Skeletal muscle tissue (tissue), 1 donor: ENCODE measurements around the gene ATP13A5. TPM values are rescaled to one million over a fixed set of nuclear protein-coding genes. Genes with fewer than 3 reads are reported as not detected.

Experiments used
- total RNA-seq: library from RNA; depleted of rRNA; stranded (reverse); fragments of >200 nt; gene quantifications from one replicate; pipeline ENCODE4 v1.2.3, GENCODE V29; 2014

ATP13A5 gene
- total RNA-seq, 1 donor from 2014 or later, result not detected

Other genes with a start within 250 kb of the ATP13A5 start
- gene PLAAT1, start 137.5 kb downstream of the ATP13A5 start, total RNA-seq, result 14.6 TPM
- gene ATP13A4, start 176.1 kb upstream of the ATP13A5 start, total RNA-seq, result 1.6 TPM
- gene OPA1, start 214.5 kb upstream of the ATP13A5 start, total RNA-seq, result 38.1 TPM